ENCODE measurements around the gene C9orf152.

The C9orf152 gene

GRCh38 chr9:110187126-110187525, 20.8 kb downstream of the C9orf152 start:
- no peak overlapping the region for H3K4me3 ChIP-seq (ENCODE audit: low read depth, low read length)
- TF ChIP-seq CTCF (IDR thresholded peaks at IDR 0.05; ENCODE audit: low read depth, low read length): no peak

- H3K4me3 ChIP-seq (ENCODE audit: low read depth, low read length): no peak overlapping the region
- TF ChIP-seq CTCF (IDR thresholded peaks at IDR 0.05; ENCODE audit: low read depth, low read length): no peak
These were observed 21.7 kb downstream of the C9orf152 start for GRCh38 chr9:110186254-110186653.

GRCh38 chr9:110185806-110186205, 22.2 kb downstream of the C9orf152 start:
- TF ChIP-seq CTCF (IDR thresholded peaks at IDR 0.05; ENCODE audit: low read depth, low read length): no peak
- no peak overlapping the region for H3K4me3 ChIP-seq (ENCODE audit: low read depth, low read length)

GRCh38 chr9:110183208-110184145, 24.5 kb downstream of the C9orf152 start:
- peak; percentile 50 for TF ChIP-seq CTCF (IDR thresholded peaks at IDR 0.05; ENCODE audit: low read depth, low read length)
- no peak overlapping the region for H3K4me3 ChIP-seq (ENCODE audit: low read depth, low read length)

- H3K4me3 ChIP-seq (ENCODE audit: low read depth, low read length): no peak overlapping the region
- TF ChIP-seq CTCF (IDR thresholded peaks at IDR 0.05; ENCODE audit: low read depth, low read length): no peak
These were observed 27.2 kb downstream of the C9orf152 start for GRCh38 chr9:110180511-110181434.

- H3K4me3 ChIP-seq (ENCODE audit: low read depth, low read length): no peak overlapping the region
- no peak for TF ChIP-seq CTCF (IDR thresholded peaks at IDR 0.05; ENCODE audit: low read depth, low read length)
These were observed 28.2 kb downstream of the C9orf152 start for GRCh38 chr9:110179734-110180133.

Data from WI38 (cell line).